Stimulated activated naive CD4-positive, alpha-beta T cell treated with Interleukin-2 at 50 U/mL for 16 hours (primary cell): ENCODE measurements around the gene CNTD1.
"Not testable (repeated sequence)": the region's sequence is repeated elsewhere in the genome, so short reads cannot be mapped to it uniquely, and the experiment has no call there.

Source experiments
- DNase-seq: peaks from one replicate; lab custom pipeline; 2025; lab: John Stamatoyannopoulos, UW

The CNTD1 gene

DNA sequence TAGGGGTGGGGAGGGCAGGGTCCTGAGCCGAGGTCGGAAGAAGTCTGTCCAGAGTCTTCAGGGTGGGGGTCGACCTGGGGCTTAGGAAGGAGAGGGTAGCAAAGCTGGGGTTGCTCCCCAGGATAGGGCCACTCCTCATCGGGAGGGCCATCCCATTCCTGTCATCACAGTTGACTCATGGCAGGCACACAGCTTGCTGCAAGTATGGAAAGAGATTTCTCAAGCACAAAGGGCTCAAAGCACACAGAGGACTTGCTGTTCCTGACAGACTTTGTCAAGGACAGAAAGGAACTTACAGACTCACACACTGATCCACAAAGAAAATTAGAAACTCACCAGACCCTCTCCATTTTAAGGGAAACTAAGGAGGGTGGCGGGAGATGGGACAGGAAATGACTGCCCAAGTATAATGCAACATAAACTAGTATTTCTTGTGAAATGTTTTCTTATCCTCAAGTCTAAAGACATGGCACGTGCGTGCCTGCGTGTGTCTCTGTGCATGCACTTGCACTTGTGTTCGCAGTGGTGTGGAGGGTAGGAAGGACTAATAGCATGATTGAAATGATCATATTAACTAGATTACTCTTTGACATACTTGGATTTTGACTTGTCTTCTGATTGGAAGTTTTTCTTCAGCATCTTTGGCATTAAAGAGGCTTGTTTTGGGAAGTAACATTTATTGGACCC is 48.1 kb downstream of the CNTD1 start:
- no peak for DNase-seq

GRCh38 chr17:42848093-42848492 is 49.4 kb downstream of the CNTD1 start:
- no peak for DNase-seq

DNA sequence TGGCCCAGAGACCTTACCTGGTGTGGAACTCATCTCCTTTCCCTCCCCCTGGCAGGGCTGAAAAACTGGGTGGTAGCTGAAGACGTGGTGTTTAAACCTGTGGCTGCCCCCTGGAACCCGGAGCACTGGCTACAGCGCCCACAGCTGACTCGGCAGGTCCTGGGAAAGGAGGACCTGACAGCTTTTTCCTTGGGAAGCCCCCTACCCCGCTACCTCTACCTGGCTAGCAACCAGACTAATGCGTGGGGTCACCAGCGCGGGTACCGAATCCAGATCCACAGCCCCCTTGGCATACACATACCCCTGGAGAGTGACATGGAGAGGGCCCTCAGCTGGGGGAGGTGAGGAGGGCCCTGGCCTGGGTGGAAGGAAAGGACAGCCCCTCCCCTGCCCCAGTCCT is 50.4 kb downstream of the CNTD1 start:
- DNase-seq = no peak

DNA sequence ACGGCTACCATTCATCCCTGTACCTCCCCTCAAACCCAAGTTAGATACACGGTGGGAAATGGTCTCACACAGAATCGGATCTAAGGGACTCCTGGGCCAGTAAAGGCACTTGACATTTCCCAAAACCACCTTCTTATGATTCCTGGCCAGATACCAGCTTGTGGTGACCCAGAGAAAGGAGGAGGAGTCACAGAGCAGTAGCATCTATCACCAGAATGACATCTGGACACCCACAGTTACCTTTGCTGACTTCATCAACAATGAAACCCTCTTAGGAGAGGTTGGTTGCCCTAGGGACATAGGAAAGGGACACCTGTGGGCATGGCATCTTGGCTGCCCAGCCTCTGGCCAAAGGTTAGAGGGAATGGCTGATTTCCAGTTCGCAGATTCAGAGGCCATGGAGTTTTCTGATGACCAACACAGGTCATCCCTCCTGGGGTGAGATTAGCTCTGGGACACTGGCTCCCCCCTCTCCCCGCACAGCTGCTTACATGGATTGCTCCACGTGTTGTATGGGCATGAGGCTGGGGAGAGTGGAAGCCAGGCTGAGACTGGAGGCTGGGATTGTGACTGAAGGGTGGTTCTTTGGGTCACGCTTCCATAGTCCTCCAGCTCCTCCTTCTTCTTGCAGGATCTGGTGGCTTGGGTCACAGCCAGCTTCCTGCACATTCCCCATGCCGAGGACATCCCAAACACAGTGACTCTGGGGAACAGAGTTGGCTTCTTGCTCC is 51.0 kb downstream of the CNTD1 start:
- no peak for DNase-seq

- no peak for DNase-seq
Observed at GRCh38 chr17:42850954-42851353, 52.3 kb downstream of the CNTD1 start, which contains the start of gene AOC3. Gene AOC3, plus strand, starts transcription at chr17:42851199. Its CDS starts 145 bp downstream, at chr17:42851344.

DNA sequence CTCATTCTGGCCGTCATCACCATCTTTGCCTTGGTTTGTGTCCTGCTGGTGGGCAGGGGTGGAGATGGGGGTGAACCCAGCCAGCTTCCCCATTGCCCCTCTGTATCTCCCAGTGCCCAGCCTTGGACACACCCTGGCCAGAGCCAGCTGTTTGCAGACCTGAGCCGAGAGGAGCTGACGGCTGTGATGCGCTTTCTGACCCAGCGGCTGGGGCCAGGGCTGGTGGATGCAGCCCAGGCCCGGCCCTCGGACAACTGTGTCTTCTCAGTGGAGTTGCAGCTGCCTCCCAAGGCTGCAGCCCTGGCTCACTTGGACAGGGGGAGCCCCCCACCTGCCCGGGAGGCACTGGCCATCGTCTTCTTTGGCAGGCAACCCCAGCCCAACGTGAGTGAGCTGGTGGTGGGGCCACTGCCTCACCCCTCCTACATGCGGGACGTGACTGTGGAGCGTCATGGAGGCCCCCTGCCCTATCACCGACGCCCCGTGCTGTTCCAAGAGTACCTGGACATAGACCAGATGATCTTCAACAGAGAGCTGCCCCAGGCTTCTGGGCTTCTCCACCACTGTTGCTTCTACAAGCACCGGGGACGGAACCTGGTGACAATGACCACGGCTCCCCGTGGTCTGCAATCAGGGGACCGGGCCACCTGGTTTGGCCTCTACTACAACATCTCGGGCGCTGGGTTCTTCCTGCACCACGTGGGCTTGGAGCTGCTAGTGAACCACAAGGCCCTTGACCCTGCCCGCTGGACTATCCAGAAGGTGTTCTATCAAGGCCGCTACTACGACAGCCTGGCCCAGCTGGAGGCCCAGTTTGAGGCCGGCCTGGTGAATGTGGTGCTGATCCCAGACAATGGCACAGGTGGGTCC is 52.9 kb downstream of the CNTD1 start:
- not testable (repeated sequence) for DNase-seq

- DNase-seq = no peak
Observed at GRCh38 chr17:42852351-42852750, 53.7 kb downstream of the CNTD1 start.

DNA sequence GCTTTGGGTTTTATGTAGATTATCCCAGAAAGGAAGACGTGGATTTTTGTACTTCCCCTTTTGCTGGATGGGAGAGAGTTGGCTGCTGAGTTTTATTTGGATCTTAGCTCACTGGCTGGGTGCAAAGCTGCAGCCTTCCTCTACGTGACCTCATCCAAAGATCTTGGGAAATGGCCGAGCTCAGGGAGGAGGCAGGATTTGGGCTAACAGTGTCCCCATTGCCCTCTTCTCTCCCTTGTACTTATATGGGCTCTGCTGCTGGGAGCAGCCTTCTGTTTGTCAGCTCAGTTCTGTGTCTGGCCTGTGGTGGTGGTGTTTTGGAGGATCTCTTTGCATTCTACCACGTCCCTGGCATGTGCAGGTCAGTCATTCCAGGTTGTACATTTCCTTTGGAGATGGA is 54.3 kb downstream of the CNTD1 start:
- DNase-seq = no peak

DNA sequence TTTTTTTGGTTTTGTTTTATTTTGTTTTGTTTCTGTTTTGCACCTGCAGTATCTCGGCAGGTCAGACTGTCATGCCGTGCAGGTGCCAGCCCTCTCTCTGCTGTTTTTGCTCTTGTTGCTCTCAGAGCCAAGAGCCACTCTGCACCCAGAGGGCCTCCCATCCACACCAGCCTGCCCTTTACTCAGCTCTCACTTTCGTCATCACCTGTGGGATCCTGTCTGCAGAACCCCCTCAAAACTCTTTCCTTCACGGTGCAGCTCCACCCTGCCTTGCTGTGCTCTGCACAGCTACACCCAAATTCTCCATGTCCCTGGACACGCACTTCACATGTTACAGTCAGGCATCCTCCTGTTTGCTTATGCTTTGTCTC is 54.9 kb downstream of the CNTD1 start:
- DNase-seq = no peak

DNA sequence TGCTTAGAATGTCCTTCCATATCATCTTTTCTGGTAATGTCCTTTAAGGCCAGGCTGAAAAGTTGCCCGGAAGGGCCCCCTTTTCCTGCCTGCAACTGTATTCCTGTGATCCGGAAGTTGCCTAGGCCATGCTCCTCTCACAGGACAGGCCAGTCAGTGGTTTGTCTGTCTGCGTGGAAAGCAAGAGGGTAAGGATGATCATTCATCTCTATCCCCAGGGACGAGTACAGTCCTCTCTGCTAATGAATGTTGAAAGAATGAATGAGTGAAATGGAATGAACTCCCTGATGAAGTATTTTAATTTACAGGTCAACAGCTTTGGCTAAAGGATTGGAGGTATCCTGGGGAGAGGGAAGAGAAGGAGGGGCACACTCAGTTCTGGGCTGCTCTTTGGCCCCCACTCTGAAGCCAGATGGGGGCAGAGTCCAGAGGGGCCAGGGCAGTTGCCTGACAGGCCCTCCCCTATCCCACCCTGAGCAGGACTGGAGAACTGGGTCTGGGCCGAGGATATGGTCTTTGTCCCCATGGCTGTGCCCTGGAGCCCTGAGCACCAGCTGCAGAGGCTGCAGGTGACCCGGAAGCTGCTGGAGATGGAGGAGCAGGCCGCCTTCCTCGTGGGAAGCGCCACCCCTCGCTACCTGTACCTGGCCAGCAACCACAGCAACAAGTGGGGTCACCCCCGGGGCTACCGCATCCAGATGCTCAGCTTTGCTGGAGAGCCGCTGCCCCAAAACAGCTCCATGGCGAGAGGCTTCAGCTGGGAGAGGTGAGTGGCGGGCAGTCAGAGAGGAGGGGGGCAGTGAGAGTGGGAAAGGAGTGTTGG is 55.5 kb downstream of the CNTD1 start:
- no peak for DNase-seq

GRCh38 chr17:42855048-42855596 is 56.5 kb downstream of the CNTD1 start:
- no peak for DNase-seq

DNA sequence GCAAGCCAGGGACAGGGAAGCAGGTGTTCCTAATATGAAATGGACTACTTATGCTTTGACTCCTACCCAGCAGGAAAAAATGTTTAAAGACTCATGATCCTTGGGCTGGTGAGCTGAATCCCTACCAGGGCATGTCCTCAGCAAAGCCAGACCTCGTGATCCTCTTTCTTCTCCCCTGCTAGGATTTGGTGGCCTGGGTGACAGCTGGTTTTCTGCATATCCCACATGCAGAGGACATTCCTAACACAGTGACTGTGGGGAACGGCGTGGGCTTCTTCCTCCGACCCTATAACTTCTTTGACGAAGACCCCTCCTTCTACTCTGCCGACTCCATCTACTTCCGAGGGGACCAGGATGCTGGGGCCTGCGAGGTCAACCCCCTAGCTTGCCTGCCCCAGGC is 57.4 kb downstream of the CNTD1 start:
- DNase-seq = not testable (repeated sequence)

DNA sequence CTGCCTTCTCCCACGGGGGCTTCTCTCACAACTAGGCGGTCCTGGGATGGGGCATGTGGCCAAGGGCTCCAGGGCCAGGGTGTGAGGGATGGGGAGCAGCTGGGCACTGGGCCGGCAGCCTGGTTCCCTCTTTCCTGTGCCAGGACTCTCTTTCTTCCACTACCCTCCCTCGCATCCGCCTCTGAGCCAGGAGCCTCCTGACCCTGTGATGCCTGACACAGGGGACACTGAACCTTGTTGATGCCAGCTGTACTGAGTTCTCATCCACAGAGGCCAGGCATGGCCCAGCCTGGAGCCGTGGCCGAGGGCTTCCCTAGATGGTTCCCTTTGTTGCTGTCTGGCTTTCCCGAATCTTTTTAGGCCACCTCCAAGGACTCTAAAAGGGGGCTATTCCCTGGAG is 57.9 kb downstream of the CNTD1 start:
- DNase-seq = not testable (repeated sequence)

- DNase-seq = no peak
Observed at GRCh38 chr17:42857389-42857788, 58.7 kb downstream of the CNTD1 start.
